Measurements from ENCODE around the gene DNAJB11. TPM values are rescaled to one million over a fixed set of nuclear protein-coding genes. Genes with fewer than 3 reads are reported as not detected.
"Not testable (repeated sequence)": the region's sequence is repeated elsewhere in the genome, so short reads cannot be mapped to it uniquely, and the experiment has no call there.

Gene DNAJB11
- total and polyA plus RNA-seq, 7 donors, result 10.8 to 73.3 (median 23.5) TPM

DNA sequence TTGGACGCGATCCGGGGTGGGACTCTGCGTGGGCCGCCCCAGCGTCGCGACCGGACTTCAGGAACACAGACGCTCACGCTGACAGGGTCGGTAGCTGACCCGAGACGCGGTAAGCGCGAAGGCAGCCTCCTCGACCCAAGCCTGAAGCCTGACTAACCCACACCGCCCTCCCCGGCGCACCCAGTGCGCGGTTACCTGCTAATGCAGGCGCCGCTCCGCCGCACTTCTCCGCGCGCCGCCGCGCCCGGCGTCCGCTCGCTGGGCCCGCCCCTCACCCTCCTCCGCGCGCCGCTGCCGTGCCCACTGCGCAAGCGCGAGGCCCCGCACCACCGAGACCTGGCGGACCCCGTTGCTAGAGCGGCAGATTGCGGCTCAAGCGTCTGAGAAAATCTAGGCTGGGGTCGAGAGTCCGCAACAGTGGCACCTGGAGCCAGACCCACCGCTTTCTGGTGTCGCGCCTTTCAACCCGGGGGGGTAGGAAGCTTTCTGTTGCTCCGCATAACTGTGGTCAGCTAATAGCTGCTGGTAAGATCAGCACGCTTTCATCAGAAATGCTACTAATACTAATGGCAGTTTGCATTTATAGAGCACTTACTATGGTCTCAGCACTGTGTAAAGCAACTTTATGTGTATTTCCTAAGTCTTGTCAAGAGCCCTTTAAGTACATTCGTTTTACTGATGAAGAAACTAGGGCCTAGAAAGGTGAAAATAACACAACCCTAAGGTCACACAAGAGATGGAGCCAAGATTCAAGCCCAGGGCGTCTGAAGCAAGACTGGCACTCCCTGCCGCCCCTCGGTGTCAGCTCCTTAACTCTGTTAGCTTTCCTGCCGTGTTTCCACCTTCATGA is 3.2 kb upstream of the DNAJB11 start, which contains the start of gene TBCCD1:
TBCCD1 (minus strand) TSS at position 268 of the 850 bp plus-strand sequence. CDS start 3,010 bp downstream, outside the sequence.
- no peaks in the 10 kb centered on the region for H3K9me3 ChIP-seq
- 0% methylated on average over 66 of the region's 66 CpGs for WGBS, 2 donors
- H3K27me3 ChIP-seq, result no peaks in the 10 kb centered on the region
- intact Hi-C loops (cut with DNase I), result loop anchor here (5.0 to 10.0 kb wide), 5 partner anchors 162 to 980 kb away; partner anchors contain the start of genes EIF4A2, ETV5, SENP2 and TRA2B
- peaks cover 0 to 15% (median 0%) of the 10 kb centered on the region in 4 donors for H3K36me3 ChIP-seq
- peak within 1 kb of the TSS; percentile 72 to 85 (median 74) for H3K4me3 ChIP-seq
- peak; percentile 94 for DNase-seq
- peak within 1 kb of the TSS; percentile 86 to 89 (median 88) for H3K27ac ChIP-seq
- peak; percentile 75 to 95 (median 92) for TF ChIP-seq POLR2AphosphoS5 (IDR thresholded peaks at IDR 0.05)
- TF ChIP-seq, protein P1, sequence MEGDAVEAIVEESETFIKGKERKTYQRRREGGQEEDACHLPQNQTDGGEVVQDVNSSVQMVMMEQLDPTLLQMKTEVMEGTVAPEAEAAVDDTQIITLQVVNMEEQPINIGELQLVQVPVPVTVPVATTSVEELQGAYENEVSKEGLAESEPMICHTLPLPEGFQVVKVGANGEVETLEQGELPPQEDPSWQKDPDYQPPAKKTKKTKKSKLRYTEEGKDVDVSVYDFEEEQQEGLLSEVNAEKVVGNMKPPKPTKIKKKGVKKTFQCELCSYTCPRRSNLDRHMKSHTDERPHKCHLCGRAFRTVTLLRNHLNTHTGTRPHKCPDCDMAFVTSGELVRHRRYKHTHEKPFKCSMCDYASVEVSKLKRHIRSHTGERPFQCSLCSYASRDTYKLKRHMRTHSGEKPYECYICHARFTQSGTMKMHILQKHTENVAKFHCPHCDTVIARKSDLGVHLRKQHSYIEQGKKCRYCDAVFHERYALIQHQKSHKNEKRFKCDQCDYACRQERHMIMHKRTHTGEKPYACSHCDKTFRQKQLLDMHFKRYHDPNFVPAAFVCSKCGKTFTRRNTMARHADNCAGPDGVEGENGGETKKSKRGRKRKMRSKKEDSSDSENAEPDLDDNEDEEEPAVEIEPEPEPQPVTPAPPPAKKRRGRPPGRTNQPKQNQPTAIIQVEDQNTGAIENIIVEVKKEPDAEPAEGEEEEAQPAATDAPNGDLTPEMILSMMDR (IDR thresholded peaks at IDR 0.05), result no peak
- no peak for TF ChIP-seq EP300 (IDR thresholded peaks at IDR 0.05)
- TF ChIP-seq POLR2A (IDR thresholded peaks at IDR 0.05), result peak; percentile 72 to 74
- peaks cover 0 to 57% (median 40%) of the 10 kb centered on the region in 4 donors for H3K4me1 ChIP-seq

DNA sequence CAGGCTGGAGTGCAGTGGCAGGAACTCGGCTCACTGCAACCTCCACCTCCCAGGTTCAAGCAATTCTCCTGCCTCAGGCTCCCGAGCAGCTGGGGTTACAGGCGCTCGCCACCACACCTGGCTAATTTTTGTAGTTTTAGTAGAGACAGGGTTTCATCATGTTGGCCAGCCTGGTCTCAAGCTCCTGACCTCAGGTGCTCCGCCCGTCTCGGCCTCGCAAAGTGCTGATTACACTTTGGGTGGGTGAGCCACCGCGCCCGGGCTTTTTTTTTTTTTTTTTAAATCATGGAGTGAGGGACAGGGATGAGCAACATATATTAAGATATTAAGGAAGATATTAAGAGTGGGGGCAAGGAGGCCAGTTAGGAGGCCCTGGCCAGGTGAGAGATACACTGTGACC is 1.2 kb upstream of the DNAJB11 start:
- DNase-seq, H3K9me3 ChIP-seq, H3K27me3 ChIP-seq: not testable (repeated sequence)
- Histone ChIP-seq H3K4me1 (peaks cover 0 to 48% (median 35%) of the 10 kb centered on the region in 4 donors), H3K4me3 (peak overlapping the region in 1 of 4 donors; percentile 92), H3K36me3 (peaks cover 0 to 23% (median 0%) of the 10 kb centered on the region in 4 donors), H3K27ac (peak overlapping the region in 1 of 4 donors; percentile 77)
- intact Hi-C loops (cut with DNase I), result loop anchor here (5.0 to 10.0 kb wide), 5 partner anchors 165 to 982 kb away; partner anchors contain the start of genes EIF4A2, ETV5, SENP2 and TRA2B
- 29 to 77% methylated on average over 11 of the region's 11 CpGs for WGBS, 2 donors

DNA sequence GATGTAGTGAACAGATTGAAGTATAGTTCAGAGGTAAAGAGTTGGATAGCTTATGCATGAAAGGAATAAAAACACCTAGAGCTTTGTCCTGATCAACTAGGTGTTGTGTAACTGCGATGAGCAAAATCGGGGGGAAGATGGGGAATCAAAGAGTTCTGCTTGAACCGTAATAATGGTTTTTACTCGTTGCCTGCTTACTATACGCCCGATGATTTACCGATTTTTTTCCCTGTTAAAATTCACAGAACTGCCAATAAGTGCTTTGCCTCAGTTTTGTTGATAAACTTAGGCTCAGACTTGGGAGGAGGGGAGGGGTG is 783 bp upstream of the DNAJB11 start:
- peak overlapping the region; percentile 31 to 92 (median 80) for H3K4me3 ChIP-seq
- peak overlapping the region; percentile 66 to 77 (median 76) for H3K27ac ChIP-seq
- TF ChIP-seq, protein P1 (IDR thresholded peaks at IDR 0.05), result no peak
- TF ChIP-seq EP300 (IDR thresholded peaks at IDR 0.05) (no peak), POLR2AphosphoS5 (IDR thresholded peaks at IDR 0.05) (no peak)
- no peaks in the 10 kb centered on the region for H3K9me3 ChIP-seq
- 1 to 5% methylated on average over 7 of the region's 7 CpGs for WGBS, 2 donors
- H3K4me1 ChIP-seq, result peaks cover 0 to 48% (median 35%) of the 10 kb centered on the region in 4 donors
- H3K27me3 ChIP-seq, result no peaks in the 10 kb centered on the region
- H3K36me3 ChIP-seq, result peaks cover 0 to 27% (median 0%) of the 10 kb centered on the region in 4 donors
- DNase-seq, result no peak
- intact Hi-C loops (cut with DNase I), result loop anchor here (5.0 to 10.0 kb wide), 5 partner anchors 165 to 982 kb away; partner anchors contain the start of genes EIF4A2, ETV5, SENP2 and TRA2B

DNA sequence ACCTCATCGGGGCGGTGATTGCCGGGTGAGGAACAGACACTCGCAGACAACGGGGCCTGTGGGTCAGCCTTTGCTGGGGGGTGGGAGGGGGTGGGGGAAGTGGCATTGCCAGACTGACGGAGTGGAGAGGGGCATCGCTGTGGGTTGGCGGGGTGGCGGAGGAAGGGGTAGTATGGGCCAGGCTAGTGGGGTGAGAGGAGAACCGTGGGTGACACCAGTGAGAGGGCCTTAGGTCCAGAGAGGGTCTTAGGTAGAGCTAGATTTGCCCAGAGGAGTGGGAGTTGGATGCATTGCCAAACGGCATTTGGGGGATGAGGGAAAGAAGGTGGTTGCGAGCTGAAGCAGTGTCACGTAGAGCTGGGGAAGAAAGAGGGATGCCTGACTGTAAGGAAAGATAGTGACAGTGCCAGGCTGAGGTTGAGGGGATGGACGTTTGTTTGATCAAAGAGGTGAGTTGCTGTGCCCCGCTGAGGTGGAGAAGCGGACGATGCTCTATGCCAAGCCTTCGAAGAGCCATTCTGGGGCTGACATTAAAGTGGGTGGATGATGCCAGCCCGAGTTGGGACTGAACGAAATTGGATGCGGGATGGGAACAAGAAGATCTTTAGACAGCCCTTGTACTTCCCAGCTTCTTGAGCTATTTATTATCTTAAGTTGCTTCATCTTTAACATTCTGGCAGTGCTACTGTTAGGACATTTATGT is 572 bp downstream of the DNAJB11 start:
- H3K36me3 ChIP-seq, result peaks cover 5 to 40% (median 6%) of the 10 kb centered on the region in 4 donors
- TF ChIP-seq POLR2AphosphoS5 (IDR thresholded peaks at IDR 0.05) (no peak), EP300 (IDR thresholded peaks at IDR 0.05) (no peak), POLR2A (IDR thresholded peaks at IDR 0.05) (no peak)
- TF ChIP-seq, protein P1 (IDR thresholded peaks at IDR 0.05), result no peak
- intact Hi-C loops (cut with DNase I), result no loop called here
- H3K9me3 ChIP-seq, result no peaks in the 10 kb centered on the region
- WGBS, 2 donors, result 2 to 6% methylated on average over 21 of the region's 21 CpGs
- H3K27me3 ChIP-seq, result no peaks in the 10 kb centered on the region
- H3K27ac ChIP-seq, result peak overlapping the region; percentile 91 to 97 (median 94)
- DNase-seq, result no peak
- peaks cover 0 to 38% (median 31%) of the 10 kb centered on the region in 4 donors for H3K4me1 ChIP-seq
- H3K4me3 ChIP-seq, result peak overlapping the region; percentile 71 to 95 (median 91)
